PC-9 (cell line): Measurements from ENCODE around the gene ANKS1B.

ENCODE experiments used
- CTCF ChIP-seq: fragments of 200-600 bp; sonication (generic); conservative IDR thresholded peaks from 2 replicates; pipeline ENCODE4 v1.6.1; 2017; ENCODE audit warnings: mixed run types, antibody characterized with exemption, mild to moderate bottlenecking, moderate library complexity
- EZH2 ChIP-seq: fragments of 200-600 bp; sonication (generic); IDR thresholded peaks from 2 replicates; pipeline ENCODE4 v1.8.0; 2017; ENCODE audit warnings: antibody characterized with exemption, low read depth

- TF ChIP-seq CTCF (no peak), EZH2 (no peak)
These were observed 7.2 kb downstream of the ANKS1B start for GRCh38 chr12:99977550-99977949.
